ENCODE data around the gene CCDC12. TPM values are rescaled to one million over a fixed set of nuclear protein-coding genes. Genes with fewer than 3 reads are reported as not detected.
A peak's percentile ranks its signal among the peaks of the same experiment; 100 is the strongest.

CCDC12 gene
- total RNA-seq, 1 donor from 2014 or later, result 40.5 TPM

DNA sequence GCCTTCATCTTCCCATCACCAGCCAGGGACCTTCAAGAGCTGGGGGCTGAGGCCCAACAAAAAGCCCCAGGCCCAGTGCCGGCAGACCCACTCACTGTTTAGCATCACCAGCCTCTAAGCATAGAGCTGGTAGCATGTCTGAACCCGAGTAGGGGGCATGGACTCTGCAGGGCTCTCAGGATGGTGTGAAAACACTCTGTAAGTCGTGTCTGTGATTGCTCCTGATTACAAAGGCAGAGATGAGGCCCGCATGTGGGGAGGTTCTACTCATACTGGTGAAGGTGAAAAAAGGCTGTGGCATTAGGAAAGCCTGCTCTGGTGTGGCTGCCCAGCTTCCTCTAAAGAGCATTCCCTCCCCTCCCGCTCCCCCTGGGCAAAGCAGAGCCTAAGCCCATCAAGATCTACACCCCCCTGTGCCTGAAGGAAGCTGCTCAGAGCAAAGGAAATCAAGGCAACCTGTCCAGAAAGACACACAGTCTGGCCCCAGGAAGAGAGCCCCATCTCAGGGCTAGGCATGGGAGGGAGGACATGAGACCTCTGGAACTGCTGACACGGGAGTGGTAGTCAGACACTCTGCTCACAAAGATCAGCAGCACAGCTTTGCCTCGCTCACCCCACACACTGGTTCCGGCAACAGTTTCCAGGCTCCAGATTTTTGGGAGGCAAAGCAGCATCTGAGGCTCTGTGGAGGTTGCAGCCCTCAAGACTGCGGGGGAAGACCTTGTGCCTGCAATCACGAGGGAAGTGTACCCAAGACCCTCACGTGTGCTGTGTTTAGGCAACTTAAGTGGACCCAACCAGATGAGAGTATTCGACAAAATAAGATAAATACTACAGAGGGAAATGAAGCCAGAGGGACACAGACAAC, 36.7 kb downstream of the CCDC12 start:
- no peak for DNase-seq (ENCODE audit: low read depth, low spot score)

DNA sequence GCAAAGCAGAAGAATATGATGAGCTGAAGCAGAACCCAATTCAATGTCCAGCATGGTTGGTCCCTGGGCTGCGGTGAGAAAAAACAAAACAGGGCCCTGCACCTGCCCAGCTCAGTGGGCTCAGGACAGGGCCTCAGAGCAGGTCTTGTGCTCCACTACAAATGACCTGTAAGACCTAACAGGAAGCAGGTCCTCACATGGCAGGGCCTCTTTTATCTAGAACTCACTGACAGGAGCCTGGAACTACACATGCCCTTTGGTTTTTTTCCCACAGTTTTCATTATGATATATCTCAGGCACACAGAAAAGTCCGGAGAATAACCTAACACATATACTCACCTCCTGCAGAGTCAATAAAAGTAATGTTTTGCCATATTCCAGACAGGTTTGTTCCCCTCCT, 38.4 kb downstream of the CCDC12 start:
- no peak for DNase-seq (ENCODE audit: low read depth, low spot score)

DNA sequence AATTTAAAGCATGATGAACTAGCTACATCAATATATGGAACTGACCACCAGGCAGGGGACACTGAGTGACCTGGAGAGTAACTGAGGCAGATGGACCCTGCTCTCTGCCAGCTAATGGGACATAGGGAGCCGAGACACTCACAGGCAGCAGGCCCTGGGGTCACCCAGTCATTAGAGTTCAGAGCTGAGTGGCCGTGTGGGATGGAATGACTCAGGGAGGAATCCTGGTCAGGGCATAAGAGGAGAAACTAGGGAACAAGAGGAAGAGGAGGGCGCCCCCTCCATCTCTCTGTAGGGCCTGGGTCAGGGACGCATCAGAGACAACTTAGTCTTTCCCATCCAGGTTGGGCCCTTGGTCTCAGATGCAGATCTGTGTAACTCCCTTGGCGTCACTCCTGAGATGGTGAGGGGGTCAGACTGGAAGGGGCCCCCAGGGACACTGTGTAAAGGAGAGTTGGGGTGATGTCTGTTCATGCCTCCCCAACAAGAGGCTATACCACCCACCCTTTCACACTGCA, 39.8 kb downstream of the CCDC12 start:
- no peak for DNase-seq (ENCODE audit: low read depth, low spot score)

DNA sequence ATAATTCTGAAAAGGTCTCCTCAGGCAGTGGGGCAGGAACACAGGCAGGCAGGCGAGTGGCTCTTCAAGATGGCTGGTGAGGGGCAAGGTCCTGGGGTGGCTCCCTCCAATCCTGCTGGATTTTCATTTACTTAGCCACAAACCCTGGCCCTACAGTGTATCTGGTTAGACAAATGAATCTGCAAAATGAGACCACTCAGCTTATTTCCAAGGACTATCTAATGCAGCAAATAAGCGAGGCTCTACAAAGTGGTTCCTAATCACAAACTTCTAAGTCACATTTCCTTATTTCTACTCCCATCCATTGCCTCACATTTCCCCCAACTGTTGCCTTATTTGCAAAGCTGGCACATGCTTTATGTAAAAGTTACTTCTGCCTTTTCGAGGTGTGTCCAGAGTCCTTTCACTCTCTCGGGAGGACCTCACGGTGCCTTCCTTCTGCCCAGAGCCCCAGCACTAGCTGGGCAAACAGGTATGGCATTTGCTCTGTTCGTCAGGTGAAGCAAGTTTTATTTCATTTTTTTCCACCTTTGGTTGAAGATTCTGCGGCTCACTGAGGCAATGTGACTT, 40.5 kb downstream of the CCDC12 start:
- no peak for DNase-seq (ENCODE audit: low read depth, low spot score)

DNA sequence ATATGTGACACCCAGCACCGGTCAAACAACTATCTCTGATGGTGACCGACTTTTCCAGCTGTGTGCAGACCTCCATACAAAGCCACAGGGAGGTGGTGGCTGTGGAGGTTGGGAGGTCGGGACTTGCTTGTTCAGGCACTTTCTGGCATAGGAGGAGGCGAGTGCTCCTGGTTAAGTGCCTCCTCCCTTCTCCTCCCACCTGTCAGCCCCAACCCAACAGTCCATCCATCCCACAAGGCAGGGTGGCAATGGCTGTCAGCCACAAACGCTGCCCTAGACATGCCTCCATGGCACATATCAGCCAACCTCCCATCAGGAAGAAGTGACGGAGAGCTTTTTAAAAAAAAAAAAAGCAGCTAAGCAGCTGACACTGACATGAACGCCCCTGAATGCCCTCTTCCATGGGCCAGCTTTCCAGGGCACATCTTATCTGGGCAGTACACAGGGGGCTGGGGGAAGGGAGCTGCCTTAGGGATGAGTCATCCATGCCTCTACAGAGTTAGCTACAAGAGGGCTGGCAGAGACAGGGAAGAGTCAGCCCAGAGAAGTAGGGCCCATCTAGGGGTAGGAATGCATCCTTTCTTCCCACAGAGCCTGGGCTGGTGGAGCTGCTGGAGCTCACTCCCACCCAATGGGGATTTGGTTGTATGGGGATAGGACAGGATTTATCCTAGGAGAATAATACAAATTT, 41.2 kb downstream of the CCDC12 start:
- peak; percentile 96 for DNase-seq (ENCODE audit: low read depth, low spot score)

DNA sequence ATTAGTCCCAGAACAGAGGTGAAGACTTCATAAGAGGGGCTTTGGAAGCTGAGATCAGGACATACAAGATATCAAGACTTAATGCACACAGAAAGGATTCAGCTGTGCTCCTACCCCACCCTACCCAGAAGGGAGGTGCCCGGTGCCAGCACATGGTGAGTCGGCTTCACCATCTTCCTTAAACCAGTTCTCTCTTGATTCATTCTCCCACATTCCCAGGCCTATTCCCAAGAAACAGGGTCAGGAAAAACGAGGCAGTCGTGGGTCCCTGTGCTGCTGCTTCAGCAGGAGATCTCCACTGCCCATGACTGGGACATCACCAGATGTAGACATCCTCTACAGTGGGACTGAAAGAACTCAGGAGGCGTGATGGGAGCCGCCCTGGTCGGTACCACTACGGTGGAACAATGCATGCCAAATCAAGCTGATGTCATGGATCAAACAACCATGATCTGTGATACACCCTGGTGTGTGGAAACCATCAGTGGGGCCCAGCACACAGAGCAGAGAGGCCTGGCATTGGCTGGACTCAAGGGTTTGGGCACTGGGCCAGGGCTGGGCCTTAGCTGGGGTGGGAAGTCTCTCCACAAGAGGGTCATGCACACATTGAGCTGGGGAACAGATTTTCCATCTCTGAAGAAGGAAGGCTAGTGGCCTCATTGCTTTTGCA, 41.9 kb downstream of the CCDC12 start:
- DNase-seq (ENCODE audit: low read depth, low spot score), result no peak

DNA sequence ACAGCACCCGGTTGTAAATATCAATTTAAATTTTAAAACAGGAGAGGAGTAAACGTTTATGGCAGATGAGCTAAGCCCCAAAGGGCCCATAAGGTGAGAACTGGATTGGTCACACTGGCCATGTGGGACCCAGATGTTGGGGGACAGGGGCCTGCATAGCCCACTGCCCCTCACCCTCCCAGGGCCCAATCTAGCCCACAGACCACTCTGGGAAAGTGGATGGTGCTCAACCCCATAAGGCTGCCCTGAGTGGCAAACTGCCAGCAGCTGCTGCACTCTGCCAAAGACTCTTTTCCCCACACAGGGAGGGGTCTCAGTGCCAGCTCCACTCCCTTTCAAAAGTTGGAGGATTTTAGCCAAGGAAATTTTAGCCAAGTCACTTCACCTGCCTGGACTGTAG, 42.5 kb downstream of the CCDC12 start:
- DNase-seq (ENCODE audit: low read depth, low spot score), result no peak

DNA sequence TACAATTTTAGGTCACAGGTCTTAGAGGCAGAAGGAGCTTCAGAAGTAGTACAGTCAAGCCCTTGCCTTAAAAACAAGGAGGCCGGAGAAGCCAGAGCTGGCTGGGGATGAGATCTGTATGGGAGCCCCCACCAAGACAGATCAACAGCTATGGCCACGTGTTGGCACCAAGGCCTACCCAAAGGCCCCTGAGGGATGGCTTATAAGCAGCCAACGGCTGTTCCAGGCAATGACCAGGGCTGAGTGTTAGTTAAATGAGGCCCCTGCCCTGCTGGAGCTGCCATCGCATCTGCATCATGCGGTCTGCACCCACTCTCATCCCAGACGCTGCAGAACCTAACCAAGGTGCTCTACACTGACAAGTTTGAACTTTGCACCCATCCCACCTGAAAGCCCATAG, 43.3 kb downstream of the CCDC12 start:
- DNase-seq (ENCODE audit: low read depth, low spot score), result no peak

DNA sequence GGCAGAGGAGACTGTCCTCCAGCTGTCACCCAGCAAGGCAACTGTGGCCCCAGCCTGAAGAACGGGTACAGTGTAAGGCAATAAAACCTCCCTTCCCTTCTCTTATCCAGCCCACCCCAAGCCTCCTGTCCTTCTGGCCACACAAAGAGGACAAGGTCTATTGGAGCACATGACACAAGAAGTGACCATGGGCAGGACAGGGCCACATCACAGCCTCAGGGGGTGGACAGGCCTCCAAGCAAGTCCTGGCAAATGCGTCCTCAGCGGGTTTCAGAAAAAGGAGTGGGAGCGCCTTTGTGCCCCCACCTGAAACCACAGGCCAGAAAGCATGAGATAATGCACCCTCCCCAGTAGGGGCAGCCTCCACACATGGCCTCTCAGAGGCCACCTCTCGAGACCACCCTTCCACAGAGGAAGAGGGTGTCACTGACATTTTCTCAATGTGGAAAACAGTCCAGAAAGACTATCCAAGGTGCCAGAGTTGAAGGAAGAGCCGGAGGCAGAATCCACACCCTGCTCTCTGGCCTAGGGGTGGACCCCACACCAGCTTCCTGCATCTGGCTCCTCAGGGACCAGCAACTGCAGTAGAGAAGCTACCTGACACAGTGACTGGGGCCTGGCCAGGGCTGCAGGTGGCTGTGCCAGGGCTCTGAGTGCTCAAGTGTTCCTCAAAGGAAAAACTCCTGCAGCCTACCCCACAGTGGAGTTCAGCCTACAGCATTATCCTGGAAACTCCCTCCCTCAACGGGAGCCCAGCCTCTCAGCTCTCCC, 43.9 kb downstream of the CCDC12 start:
- no peak for DNase-seq (ENCODE audit: low read depth, low spot score)

DNA sequence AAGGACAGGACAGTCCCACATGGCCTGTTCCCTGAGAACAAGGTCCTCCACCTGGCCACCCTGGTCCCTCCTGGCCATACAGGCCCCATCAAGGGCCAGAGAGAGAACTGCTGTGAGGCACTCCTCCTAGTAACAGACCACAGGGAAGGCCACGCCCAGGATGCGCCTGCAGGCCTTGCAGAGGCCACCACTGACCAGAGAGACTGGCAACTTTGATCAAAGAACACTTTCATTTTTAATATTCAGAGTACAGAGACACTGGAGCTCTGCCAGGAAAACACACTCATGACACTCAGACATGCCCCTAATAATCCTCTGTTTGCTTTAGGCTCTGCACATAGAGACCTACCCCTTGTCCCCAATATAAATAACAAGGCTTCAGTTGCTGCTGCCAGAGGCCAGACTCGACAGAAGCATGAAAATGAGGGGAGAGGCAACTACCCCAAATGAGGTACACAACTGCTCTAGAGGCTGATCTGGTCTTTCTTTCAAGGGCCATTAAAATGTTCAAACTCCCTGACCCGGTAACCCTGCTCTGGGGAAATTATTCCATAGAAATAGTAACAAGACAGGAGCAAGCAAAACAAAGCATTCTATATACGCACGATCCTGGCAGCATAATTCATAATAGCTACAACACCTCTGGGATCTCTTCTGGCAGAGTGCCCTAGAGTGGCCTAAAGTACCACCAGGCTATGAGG, 44.8 kb downstream of the CCDC12 start:
- DNase-seq (ENCODE audit: low read depth, low spot score), result no peak

DNA sequence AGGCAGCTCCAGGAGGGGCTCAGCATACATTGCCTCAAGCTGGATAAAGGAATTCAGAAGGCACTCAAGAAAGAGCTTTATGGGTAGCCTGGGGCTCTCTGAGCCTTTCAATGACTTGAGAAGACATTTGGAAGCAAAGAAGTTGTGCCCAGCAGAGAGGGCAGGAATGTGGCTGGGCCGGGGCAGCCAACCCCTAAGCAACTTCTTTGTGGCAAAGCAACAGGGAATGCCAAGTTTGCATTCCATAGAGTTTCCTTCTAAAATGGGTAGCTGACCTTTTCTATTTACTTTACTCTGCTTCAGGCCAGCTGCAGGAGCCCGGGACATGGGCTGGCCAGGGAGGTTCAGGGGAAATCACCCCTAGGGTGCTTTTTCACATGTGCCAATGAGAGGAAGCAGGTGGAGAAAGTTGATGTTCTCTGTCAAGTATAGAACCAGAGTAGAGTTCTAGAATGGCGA, 45.6 kb downstream of the CCDC12 start:
- no peak for DNase-seq (ENCODE audit: low read depth, low spot score)

DNA sequence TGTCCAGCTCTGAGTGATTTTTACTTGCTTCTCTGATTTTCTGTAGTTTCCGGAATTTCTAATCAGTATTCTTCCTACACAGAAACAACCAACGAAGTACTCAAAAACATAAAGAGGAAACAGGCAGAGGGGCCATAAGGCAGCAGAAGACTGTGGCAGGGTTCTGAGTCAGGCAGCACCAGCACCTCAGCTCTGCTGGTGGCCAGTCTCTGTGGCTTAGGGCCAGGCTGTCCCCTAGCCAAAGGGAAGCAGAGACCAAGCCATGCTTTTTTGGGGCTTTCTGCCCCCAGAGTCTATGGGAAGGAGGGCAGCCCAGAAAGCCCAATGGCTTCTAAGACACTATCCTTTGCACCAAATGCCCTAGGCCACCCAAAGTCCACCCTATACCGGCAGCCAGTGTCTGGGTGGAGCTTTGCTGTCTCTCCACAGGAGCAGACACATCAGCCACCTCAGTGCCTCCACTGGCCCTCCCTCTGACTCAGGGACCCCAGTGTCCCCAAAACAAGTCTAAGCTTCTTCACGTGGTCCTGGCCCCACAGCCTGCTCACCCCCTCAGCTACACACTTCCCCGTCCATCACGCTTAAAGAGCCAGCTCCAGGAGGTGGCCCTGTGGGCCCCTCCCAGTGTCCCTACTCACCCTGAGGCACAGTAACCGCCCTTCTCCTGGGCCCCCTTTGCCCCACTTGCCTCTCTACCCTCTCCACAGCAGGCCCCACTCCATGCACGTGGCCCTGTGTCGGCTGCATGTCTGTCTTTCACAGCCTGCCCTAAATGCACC, 46.2 kb downstream of the CCDC12 start:
- DNase-seq (ENCODE audit: low read depth, low spot score), result no peak

DNA sequence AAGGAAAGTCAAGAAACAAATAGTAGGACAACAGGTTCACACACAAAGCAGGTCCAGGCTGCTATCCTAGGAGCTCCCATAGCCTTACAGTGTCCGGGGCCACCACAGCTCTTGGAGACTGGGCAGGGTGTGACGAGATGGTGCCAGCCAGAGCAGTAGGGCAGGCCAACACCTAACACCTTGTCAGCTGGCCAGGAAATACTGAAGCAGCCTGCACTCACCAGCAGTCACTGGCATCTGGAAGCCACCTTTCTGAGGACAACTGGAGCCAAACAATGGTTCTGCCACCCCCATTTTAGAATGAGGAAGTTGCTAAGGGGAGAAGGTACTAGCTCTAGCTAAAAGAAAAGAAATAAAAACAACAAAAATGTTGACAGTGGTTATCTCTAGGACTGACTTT, 47.2 kb downstream of the CCDC12 start:
- no peak for DNase-seq (ENCODE audit: low read depth, low spot score)

DNA sequence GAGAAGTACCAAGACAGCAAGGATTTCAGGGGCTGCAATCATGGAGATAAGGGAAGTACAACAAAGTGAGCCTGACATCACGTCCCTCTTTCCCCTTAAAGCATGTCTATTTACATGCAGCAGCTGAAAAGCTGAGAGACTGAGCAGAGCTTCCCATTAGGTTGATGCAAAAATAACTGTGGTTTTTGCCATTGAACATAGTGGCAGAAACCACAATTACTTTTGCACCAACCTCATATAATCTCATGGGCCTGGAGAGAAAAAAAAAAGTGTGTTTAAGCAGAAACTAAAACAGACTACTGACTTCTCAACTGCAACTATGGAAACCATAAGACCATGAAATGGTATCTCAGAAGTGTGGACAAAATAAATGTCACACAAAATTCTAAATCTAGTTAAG, 48.3 kb downstream of the CCDC12 start:
- no peak for DNase-seq (ENCODE audit: low read depth, low spot score)

DNA sequence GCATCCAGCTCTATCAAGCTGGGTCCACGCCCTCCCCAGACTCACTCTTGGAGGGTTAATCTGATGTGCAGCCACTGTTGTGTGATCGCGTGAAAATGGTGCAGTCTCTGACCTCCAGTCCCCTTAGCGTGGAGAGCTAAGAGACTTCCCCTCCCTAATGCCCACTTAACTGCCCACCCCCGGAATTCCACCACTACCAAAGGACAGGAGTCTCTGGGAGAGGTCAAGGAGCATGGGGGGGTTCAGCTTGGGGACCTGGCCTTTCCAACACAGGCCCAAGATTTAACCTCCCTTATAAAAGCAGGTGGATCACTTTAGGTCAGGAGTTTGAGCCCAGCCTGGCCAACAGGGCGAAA, 48.8 kb downstream of the CCDC12 start:
- DNase-seq (ENCODE audit: low read depth, low spot score), result no peak

DNA sequence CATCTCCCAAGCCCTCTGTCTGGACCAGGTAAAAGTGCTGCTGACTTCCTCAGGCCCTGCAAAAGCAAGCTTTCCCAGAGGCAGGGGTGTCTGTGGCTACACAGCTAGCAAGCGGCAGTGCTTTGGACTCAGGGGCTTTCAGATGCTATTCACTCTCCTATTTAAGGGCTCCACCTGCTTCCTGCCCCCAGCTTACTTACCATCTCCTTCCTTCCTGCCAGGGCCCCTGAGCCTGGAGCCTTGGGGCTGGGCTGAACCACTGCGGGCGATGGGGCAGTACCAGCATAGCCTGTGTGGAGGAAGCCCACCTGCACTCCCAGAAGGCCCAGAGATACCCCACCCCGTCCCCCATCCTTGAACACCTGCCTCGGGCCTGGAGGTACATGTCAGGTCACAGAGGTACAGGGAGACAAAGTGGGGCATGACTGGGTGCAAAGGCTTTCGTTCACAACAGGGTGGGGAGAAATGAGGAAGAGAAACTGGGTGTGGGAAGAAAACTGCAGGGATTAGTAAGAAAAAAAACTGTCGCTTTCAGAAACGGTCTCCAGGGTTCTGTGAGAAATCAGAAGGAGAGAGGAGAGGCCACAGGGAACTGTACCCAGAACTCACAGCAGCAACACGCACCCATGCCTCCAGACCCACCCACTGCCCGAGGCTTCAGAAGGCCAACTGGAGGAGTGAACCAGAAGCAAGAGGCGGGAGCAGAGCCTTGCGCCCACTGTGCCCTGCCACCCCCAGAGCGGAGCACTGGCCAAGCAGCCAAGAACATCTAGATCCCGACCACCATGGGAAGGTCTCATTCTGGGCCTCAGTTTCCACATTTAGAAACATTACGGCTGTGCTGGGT, 49.5 kb downstream of the CCDC12 start:
- DNase-seq (ENCODE audit: low read depth, low spot score), result no peak

DNA sequence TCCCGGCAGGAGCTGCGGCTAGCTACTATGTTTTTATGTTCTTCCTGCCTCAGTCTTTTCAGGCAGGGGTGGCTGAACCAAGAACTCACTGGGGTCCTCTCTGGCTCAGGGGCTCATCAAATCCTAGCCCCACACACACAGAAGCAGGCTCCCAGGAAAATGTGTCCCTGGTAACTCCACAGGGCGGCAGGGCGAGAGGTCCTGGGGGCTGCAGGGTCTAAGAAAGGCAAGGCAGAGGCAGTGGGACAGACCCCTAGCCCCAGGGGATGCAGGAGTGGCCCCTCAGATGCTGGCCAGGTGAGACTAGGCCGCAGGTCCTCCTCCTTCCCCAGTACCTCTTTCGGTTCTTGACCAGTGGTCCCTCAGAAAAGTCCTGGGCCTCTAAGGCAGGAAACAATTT, 50.1 kb downstream of the CCDC12 start:
- DNase-seq (ENCODE audit: low read depth, low spot score), result no peak

DNA sequence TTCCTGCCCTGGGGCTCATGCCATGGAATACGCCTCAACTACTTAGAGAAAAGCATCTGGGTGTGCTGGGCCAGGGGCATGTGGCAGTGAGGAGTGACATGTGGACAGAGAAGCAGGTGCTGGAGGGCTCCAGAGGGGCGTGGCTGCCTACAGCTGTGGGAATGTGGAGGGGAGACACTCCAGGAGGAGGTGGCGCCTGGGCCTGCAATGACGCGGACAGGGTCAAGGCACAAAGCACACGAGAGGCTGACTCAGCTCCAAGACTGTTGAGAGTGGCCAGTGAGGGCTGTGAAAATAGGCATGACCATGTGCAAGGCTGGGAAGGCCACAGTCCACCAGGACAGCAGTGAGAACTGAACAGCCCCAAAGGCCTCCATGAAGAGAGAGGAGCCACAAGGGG, 50.5 kb downstream of the CCDC12 start:
- no peak for DNase-seq (ENCODE audit: low read depth, low spot score)

DNA sequence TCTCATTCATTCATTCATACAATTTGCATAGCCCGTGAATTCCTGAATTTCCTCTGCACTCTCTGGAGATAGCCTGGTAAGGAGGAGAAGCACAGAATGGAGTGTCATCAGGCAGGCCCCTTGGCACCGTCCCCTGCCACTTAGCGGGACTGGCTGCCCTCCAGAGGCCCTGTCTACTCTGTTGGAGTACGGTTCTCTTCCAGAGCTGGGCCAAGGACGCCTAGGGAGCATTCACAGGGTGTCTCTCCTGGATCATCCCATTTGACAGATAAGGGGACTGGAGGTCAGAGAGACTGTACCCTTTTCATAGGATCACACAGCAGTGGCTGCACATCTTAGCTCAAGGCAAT, 51.0 kb downstream of the CCDC12 start:
- no peak for DNase-seq (ENCODE audit: low read depth, low spot score)
